ENCODE measurements around the gene TNRC6C. TPM values are rescaled to one million over a fixed set of nuclear protein-coding genes. Genes with fewer than 3 reads are reported as not detected.

TNRC6C gene
- total and polyA plus RNA-seq, 9 of the 15 experiments (the other 6 are each of a cell fraction or from before 2014, with no cell fraction given) = 0.20 to 4.9 (median 2.3) TPM

GRCh38 chr17:78122931-78123249 is 164.4 kb downstream of the TNRC6C start:
- H2AFZ ChIP-seq (ENCODE audit: low read depth, low read length) = no peak overlapping the region
- TF ChIP-seq SNRNP70 (optimal IDR thresholded peaks at IDR 0.05; ENCODE audit: low read depth, low read length) = no peak
- TF ChIP-seq MBD2 (IDR thresholded peaks at IDR 0.05; ENCODE audit: borderline replicate concordance, low read depth) = no peak
- TF ChIP-seq DEAF1 (CRISPR knock-in tag; IDR thresholded peaks at IDR 0.05) = no peak
- no peak for TF ChIP-seq ZNF274 (IDR thresholded peaks at IDR 0.05; ENCODE audit: borderline replicate concordance, low read depth, low read length)
- no peak for TF ChIP-seq NCOA2 (IDR thresholded peaks at IDR 0.05; ENCODE audit: partially characterized antibody in 2 of 2)
- TF ChIP-seq, protein P1, sequence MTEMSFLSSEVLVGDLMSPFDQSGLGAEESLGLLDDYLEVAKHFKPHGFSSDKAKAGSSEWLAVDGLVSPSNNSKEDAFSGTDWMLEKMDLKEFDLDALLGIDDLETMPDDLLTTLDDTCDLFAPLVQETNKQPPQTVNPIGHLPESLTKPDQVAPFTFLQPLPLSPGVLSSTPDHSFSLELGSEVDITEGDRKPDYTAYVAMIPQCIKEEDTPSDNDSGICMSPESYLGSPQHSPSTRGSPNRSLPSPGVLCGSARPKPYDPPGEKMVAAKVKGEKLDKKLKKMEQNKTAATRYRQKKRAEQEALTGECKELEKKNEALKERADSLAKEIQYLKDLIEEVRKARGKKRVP (CRISPR knock-in tag; IDR thresholded peaks at IDR 0.05) = no peak
- TF ChIP-seq, protein P2, sequence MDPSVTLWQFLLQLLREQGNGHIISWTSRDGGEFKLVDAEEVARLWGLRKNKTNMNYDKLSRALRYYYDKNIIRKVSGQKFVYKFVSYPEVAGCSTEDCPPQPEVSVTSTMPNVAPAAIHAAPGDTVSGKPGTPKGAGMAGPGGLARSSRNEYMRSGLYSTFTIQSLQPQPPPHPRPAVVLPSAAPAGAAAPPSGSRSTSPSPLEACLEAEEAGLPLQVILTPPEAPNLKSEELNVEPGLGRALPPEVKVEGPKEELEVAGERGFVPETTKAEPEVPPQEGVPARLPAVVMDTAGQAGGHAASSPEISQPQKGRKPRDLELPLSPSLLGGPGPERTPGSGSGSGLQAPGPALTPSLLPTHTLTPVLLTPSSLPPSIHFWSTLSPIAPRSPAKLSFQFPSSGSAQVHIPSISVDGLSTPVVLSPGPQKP (CRISPR knock-in tag; IDR thresholded peaks at IDR 0.05) = no peak
- no peak for TF ChIP-seq NFRKB (IDR thresholded peaks at IDR 0.05; ENCODE audit: low read depth)
- DNase-seq (ENCODE audit: extremely low read depth in 1 of 4, low spot score in 3 of 4) (peak in 1 of 4 experiments; percentile 13), FAIRE-seq (peak; percentile 19), ATAC-seq (no peak)
- peaks cover 64% of the 10 kb centered on the region for H3K79me2 ChIP-seq (ENCODE audit: control insufficient read depth, insufficient read depth, low read length)
- no peak overlapping the region for H3K27ac ChIP-seq (ENCODE audit: extremely low read depth, low read depth, low read length)
- no peaks in the 10 kb centered on the region for H3K27me3 ChIP-seq (ENCODE audit: control insufficient read depth in 2 of 2, insufficient read depth in 2 of 2, low read length in 2 of 2)
- no peak overlapping the region for H3K4me3 ChIP-seq
- POLR2A ChIA-PET = interaction anchor here (0.8 kb wide), 1 partner anchor 10 kb away, joined by 4 read pairs; no protein-coding TSS in a partner anchor
- no peak overlapping the region for H3K4me2 ChIP-seq (ENCODE audit: insufficient read depth, low read length)
- H3K9me3 ChIP-seq (replicated peaks; ENCODE audit: control insufficient read depth, insufficient read depth, low read depth, low read length) = no peaks in the 10 kb centered on the region
- BruUV-seq (replicated peaks) = no TSS peak
- 100% methylated on average over 4 of the region's 4 CpGs for WGBS (ENCODE audit: insufficient coverage, low coverage, missing lambda C conversion rate)
- peaks cover 9 to 80% of the 10 kb centered on the region in 2 experiments for H3K4me1 ChIP-seq (replicated peaks in 1 of 2; ENCODE audit: control insufficient read depth in 2 of 2, insufficient read depth in 2 of 2, low read length in 2 of 2)
- no peaks in the 10 kb centered on the region; the same call in 1 of the 2 replicates for H4K20me1 ChIP-seq (replicated peaks; ENCODE audit: control insufficient read depth, insufficient read depth, low read length)
- H3K9ac ChIP-seq (ENCODE audit: insufficient read depth in 1 of 2, low read depth in 2 of 2, low read length in 2 of 2) = peak overlapping the region in 1 of 2 experiments; percentile 72; a peak in 1 of 4 replicates
- in situ Hi-C loops (cut with MboI) = no loop called here
- H3K36me3 ChIP-seq (ENCODE audit: control insufficient read depth, insufficient read depth, low read length) = peaks cover 87% of the 10 kb centered on the region
- no peaks in the 10 kb centered on the region for H3K9me1 ChIP-seq (ENCODE audit: control insufficient read depth, insufficient read depth, low read length)
- intact Hi-C loops (cut with micrococcal nuclease) = no loop called here
- CTCF ChIA-PET (ENCODE audit: low intra/inter-chr PET ratio) = no interaction called here
